Activated T-helper 1 cell treated with anti-CD3 and anti-CD28 coated beads, Interleukin-2, amount 50 U/mL, for 16 hours (primary cell): Measurements from ENCODE around the gene SUN3.
"Not testable (repeated sequence)": the region's sequence is repeated elsewhere in the genome, so short reads cannot be mapped to it uniquely, and the experiment has no call there.

Experiments used
- DNase-seq, 2 donors: peaks; one replicate each; pipeline ENCODE4 v3.0.0-alpha.2; 2020; ENCODE audit warnings: low read depth in 1 of 2, low spot score in 1 of 2

Gene SUN3

GRCh38 chr7:48033922-48034321 lies 5.0 kb upstream of the SUN3 start:
- no peak for DNase-seq

GRCh38 chr7:48031111-48031510 lies 2.2 kb upstream of the SUN3 start:
- no peak for DNase-seq

GRCh38 chr7:48025624-48026023 lies 3.3 kb downstream of the SUN3 start:
- no peak for DNase-seq

- DNase-seq: no peak
These were observed 11.2 kb downstream of the SUN3 start for GRCh38 chr7:48017674-48018073.

- no peak for DNase-seq
These were observed 12.3 kb downstream of the SUN3 start for GRCh38 chr7:48016641-48017040.

GRCh38 chr7:48011951-48012350 lies 17.0 kb downstream of the SUN3 start:
- no peak for DNase-seq

- DNase-seq: no peak
These were observed 17.6 kb downstream of the SUN3 start for GRCh38 chr7:48011323-48011722.

GRCh38 chr7:48009954-48010353 lies 19.0 kb downstream of the SUN3 start:
- no peak for DNase-seq

GRCh38 chr7:48009257-48009656 lies 19.6 kb downstream of the SUN3 start:
- no peak for DNase-seq

- DNase-seq: no peak
These were observed 22.0 kb downstream of the SUN3 start for GRCh38 chr7:48006866-48007265.

GRCh38 chr7:48004638-48005037 lies 24.3 kb downstream of the SUN3 start:
- no peak for DNase-seq

- DNase-seq: no peak
These were observed 24.9 kb downstream of the SUN3 start for GRCh38 chr7:48004032-48004431.

- DNase-seq: not testable (repeated sequence)
These were observed 28.7 kb downstream of the SUN3 start for GRCh38 chr7:48000164-48000563.

- DNase-seq: no peak
These were observed 29.5 kb downstream of the SUN3 start for GRCh38 chr7:47999413-47999812.

GRCh38 chr7:47992446-47992845 lies 36.5 kb downstream of the SUN3 start:
- no peak for DNase-seq

- DNase-seq: peak; percentile 69 to 74
These were observed 37.1 kb downstream of the SUN3 start for GRCh38 chr7:47991741-47992311.

- no peak for DNase-seq
These were observed 37.6 kb downstream of the SUN3 start for GRCh38 chr7:47991270-47991669.

- DNase-seq: no peak
These were observed 38.3 kb downstream of the SUN3 start for GRCh38 chr7:47990592-47990991.

- not testable (repeated sequence) for DNase-seq
These were observed 39.1 kb downstream of the SUN3 start for GRCh38 chr7:47989607-47990400.

GRCh38 chr7:47988496-47989386 lies 40.2 kb downstream of the SUN3 start:
- DNase-seq: no peak

- no peak for DNase-seq
These were observed 46.3 kb downstream of the SUN3 start for GRCh38 chr7:47982610-47983009.

GRCh38 chr7:47980648-47981047 lies 48.3 kb downstream of the SUN3 start:
- not testable (repeated sequence) for DNase-seq
